Keratinocyte (primary cell): ENCODE measurements around the gene SPDYE11. TPM values are rescaled to one million over a fixed set of nuclear protein-coding genes. Genes with fewer than 3 reads are reported as not detected.
"Not testable (repeated sequence)": the region's sequence is repeated elsewhere in the genome, so short reads cannot be mapped to it uniquely, and the experiment has no call there.

ENCODE experiments used
- DNase-seq: peaks from one replicate; pipeline ENCODE4 v3.0.0-alpha.2; 2011; ENCODE audit warnings: low read depth, missing footprints, low spot score
- FAIRE-seq: peaks from 2 replicates; lab custom pipeline; 2011; peaks lifted over from hg19 to GRCh38; lab: Jason Lieb, UNC
- H2AFZ ChIP-seq: 2 replicates; pipeline ENCODE4 v1.6.0; 2012; ENCODE audit warnings: low read length, control low read depth, inconsistent platforms; ENCODE audit not compliant: control insufficient read depth
- H3K27ac ChIP-seq: 2 replicates; pipeline ENCODE4 v1.5.1; 2011; ENCODE audit warnings: low read length; ENCODE audit not compliant: control insufficient read depth, insufficient read depth
- H3K27me3 ChIP-seq: 3 replicates; pipeline ENCODE4 v1.6.0; 2011; ENCODE audit warnings: low read length; ENCODE audit not compliant: control insufficient read depth, insufficient read depth; ENCODE audit errors: extremely low read depth
- H3K36me3 ChIP-seq, 2 experiments: 2 replicates in 1 of 2; 3 replicates in 1 of 2; pipeline ENCODE4 v1.5.1; 2011; ENCODE audit warnings: low read length in 2 of 2, mild to moderate bottlenecking in 1 of 2; ENCODE audit not compliant: control insufficient read depth in 2 of 2, insufficient read depth in 2 of 2; ENCODE audit errors: extremely low read depth in 1 of 2
- H3K4me1 ChIP-seq: 3 replicates; pipeline ENCODE4 v1.5.1; 2011; ENCODE audit warnings: low read length; ENCODE audit not compliant: control insufficient read depth, insufficient read depth; ENCODE audit errors: extremely low read depth
- H3K4me2 ChIP-seq: 3 replicates; pipeline ENCODE4 v1.6.0; 2011; ENCODE audit warnings: low read depth, low read length; ENCODE audit not compliant: control insufficient read depth, insufficient read depth; ENCODE audit errors: extremely low read depth
- H3K4me3 ChIP-seq, 3 experiments: fragments of 200-600 bp in 1 of 3; sonication (generic) in 1 of 3; 2 replicates in 2 of 3; 3 replicates in 1 of 3; pipeline ENCODE4 v1.5.1; 2011 to 2016; ENCODE audit warnings: low read length in 3 of 3, mild to moderate bottlenecking in 3 of 3, control low read depth in 2 of 3, inconsistent platforms in 1 of 3, low read depth in 1 of 3, mixed read lengths in 1 of 3, mixed run types in 1 of 3, moderate library complexity in 1 of 3; ENCODE audit not compliant: control insufficient read depth in 2 of 3, insufficient read depth in 2 of 3; ENCODE audit errors: extremely low read depth in 1 of 3
- H3K79me2 ChIP-seq: 2 replicates; pipeline ENCODE4 v1.6.0; 2012; ENCODE audit warnings: low read length; ENCODE audit not compliant: control insufficient read depth, insufficient read depth
- H3K9ac ChIP-seq: 3 replicates; pipeline ENCODE4 v1.6.0; 2011; ENCODE audit warnings: low read length; ENCODE audit not compliant: control insufficient read depth, insufficient read depth; ENCODE audit errors: extremely low read depth
- H3K9me1 ChIP-seq: 3 replicates; pipeline ENCODE4 v1.6.0; 2011; ENCODE audit warnings: low read length; ENCODE audit not compliant: control insufficient read depth, insufficient read depth; ENCODE audit errors: extremely low read depth
- H3K9me3 ChIP-seq: 2 replicates; pipeline ENCODE4 v1.5.1; 2012; ENCODE audit warnings: low read depth, low read length; ENCODE audit not compliant: control insufficient read depth
- H4K20me1 ChIP-seq: 3 replicates; pipeline ENCODE4 v1.6.0; 2011; ENCODE audit warnings: low read length; ENCODE audit not compliant: control insufficient read depth, insufficient read depth; ENCODE audit errors: extremely low read depth
- dilution Hi-C: fragments of 300-500 bp; cut with MboI; formaldehyde crosslinking; loops from one replicate; pipeline ENCODE4 v1.7.0; 2020; ENCODE audit warnings: low sequenced_read_pairs; ENCODE audit not compliant: extremely low pct_ligation_motif_present
- polyA plus RNA-seq, 5 experiments: library from polyadenylated mRNA; depleted of rRNA in 3 of 5; stranded (reverse) in 3 of 5; stranded (forward) in 1 of 5; unstranded in 1 of 5; fragments of >200 nt; gene quantifications; 1 replicate in 1 of 5; 2 replicates in 3 of 5; 3 replicates in 1 of 5; pipeline versions ENCODE4 v1.2.1 to v1.2.3, GENCODE V29; 2011 to 2012; ENCODE audit warnings: missing spikeins in 2 of 5, low read depth in 1 of 5, low replicate concordance in 1 of 5
- small RNA-seq, 3 experiments: library from RNA; depleted of rRNA; stranded (forward); fragments of <200 nt; gene quantifications; one replicate each; pipeline ENCODE3, GENCODE V24; 2012; ENCODE audit warnings: low read depth in 3 of 3, low replicate concordance in 1 of 3; ENCODE audit not compliant: insufficient read length in 3 of 3

The SPDYE11 gene
- polyA plus RNA-seq, 1 donor (not counting 4 experiments of a cell fraction or from before 2014, with no cell fraction given): not detected

DNA sequence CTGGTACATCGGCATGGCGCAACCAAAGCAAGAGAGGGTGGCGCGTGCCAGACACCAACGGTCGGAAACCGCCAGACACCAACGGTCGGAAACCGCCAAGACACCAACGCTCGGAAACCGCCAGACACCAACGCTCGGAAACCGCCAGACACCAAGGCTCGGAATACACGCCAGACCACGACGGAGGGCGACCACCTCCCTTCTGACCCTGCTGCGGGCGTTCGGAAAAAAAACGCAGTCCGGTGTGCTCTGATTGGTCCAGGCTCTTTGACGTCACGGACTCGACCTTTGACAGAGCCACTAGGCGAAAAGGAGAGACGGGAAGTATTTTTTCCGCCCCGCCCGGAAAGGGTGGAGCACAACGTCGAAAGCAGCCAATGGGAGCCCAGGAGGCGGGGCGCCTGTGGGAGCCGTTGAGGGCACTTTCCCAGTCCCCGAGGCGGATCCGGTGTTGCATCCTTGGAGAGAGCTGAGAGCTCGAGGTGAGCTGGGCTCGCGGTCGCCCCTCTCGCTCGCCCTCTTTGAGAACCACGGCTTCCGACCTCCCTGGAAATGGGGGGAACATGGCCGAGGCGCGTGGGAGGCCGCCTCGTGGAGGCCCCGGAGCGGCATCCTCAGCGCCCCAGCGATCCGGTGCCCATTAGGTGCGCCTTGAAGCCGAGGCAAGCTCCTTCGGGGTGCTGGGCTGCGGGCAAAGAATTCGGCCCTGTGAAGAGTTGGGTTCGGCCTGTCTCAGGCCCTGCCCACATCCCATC lies 51.8 kb downstream of the SPDYE11 start:
- Histone ChIP-seq H2AFZ (peak overlapping the region; percentile 76), H3K4me3 (peak overlapping the region; percentile 49 to 54 (median 51)), H3K27ac (peak overlapping the region; percentile 63), H3K9ac (peak overlapping the region; percentile 76)
- H3K27me3 ChIP-seq, H3K9me1 ChIP-seq, H3K36me3 ChIP-seq, H3K4me2 ChIP-seq, dilution Hi-C loops, FAIRE-seq, H4K20me1 ChIP-seq, H3K9me3 ChIP-seq, H3K4me1 ChIP-seq, H3K79me2 ChIP-seq: not testable (repeated sequence)
- DNase-seq: peak; percentile 50

DNA sequence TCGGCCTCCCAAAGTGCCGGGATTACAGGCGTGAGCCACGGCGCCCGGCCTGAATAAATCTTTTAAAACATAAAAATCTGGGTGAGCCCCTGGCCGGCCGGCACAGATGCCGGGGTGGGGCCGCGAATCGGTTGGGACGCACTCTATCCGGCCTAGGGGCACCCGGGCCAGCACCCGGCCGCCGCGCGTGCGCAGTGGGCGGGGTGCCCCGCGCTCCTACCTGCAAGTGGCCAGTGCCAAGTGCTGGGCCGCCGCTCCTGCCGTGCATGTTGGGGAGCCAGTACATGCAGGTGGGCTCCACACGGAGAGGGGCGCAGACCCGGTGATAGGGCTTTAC lies 52.4 kb downstream of the SPDYE11 start:
- H3K36me3 ChIP-seq, FAIRE-seq, dilution Hi-C loops, H4K20me1 ChIP-seq, H3K79me2 ChIP-seq, H3K4me2 ChIP-seq, H3K4me1 ChIP-seq, DNase-seq, H3K27me3 ChIP-seq, H3K9me1 ChIP-seq, H3K9me3 ChIP-seq: not testable (repeated sequence)
- Histone ChIP-seq H3K9ac (peak overlapping the region; percentile 76), H3K27ac (peak overlapping the region; percentile 63), H2AFZ (peak overlapping the region; percentile 76), H3K4me3 (peak overlapping the region in 2 of 3 experiments; percentile 49 to 51)

GRCh38 chr7:72997887-72998468 lies 59.7 kb downstream of the SPDYE11 start:
- H3K9ac ChIP-seq, H3K36me3 ChIP-seq, H3K4me1 ChIP-seq, H3K9me3 ChIP-seq, H3K79me2 ChIP-seq, H3K9me1 ChIP-seq, dilution Hi-C loops, FAIRE-seq, H3K4me3 ChIP-seq, H3K4me2 ChIP-seq, DNase-seq, H4K20me1 ChIP-seq, H3K27ac ChIP-seq, H2AFZ ChIP-seq, H3K27me3 ChIP-seq: not testable (repeated sequence)

Small RNAs within 50 kb of the gene (small RNA-seq; reads per million reads assigned to genes)
- gene RF00019: 0 reads per million in 3 experiments

Other genes with a start within 250 kb of the SPDYE11 start
- gene TYW1B, start 229.7 kb downstream of the SPDYE11 start, polyA plus RNA-seq: 1.4 to 2.5 TPM (median 1.9 TPM) in 3 replicates
- gene POM121, start 132.8 kb downstream of the SPDYE11 start, polyA plus RNA-seq: 3.1 to 10.4 TPM (median 4.0 TPM) in 3 replicates
- gene TRIM74, start 88.4 kb downstream of the SPDYE11 start, polyA plus RNA-seq: 0.03 to 0.19 TPM in 2 of 3 replicates, not detected in the other
- not detected in 3 replicates for gene SPDYE8, start 28.1 kb downstream of the SPDYE11 start, polyA plus RNA-seq
- gene SPDYE9, start 28.1 kb upstream of the SPDYE11 start, polyA plus RNA-seq: not detected in 3 replicates